Activated CD4-positive, alpha-beta T cell treated with anti-CD3 and anti-CD28 coated beads, Interleukin-2, amount 50 U/mL, for 24 hours (primary cell): ENCODE data around the gene PSMB1.

Experiments
- DNase-seq, 2 donors: peaks; one replicate each; pipeline ENCODE4 v3.0.0-alpha.2; 2020; ENCODE audit warnings: low read depth in 1 of 2, low spot score in 1 of 2

Gene PSMB1

GRCh38 chr6:170552765-170553533 is at the start of gene PSMB1:
PSMB1 (minus strand) TSS chr6:170553307; CDS start chr6:170553242, 65 bp downstream.
- peak; percentile 64 to 85 for DNase-seq

- no peak for DNase-seq
Measured at GRCh38 chr6:170597278-170597677, 44.2 kb upstream of the PSMB1 start.

GRCh38 chr6:170596426-170596825 is 43.3 kb upstream of the PSMB1 start:
- DNase-seq: no peak

GRCh38 chr6:170590725-170591124 is 37.6 kb upstream of the PSMB1 start:
- no peak for DNase-seq

GRCh38 chr6:170584954-170585498 is 31.9 kb upstream of the PSMB1 start:
- no peak for DNase-seq

- peak; percentile 83 to 92 for DNase-seq
Measured at GRCh38 chr6:170584181-170584953, 31.3 kb upstream of the PSMB1 start, which contains the start of gene PDCD2. PDCD2 (minus strand) TSS chr6:170584637; CDS start chr6:170584581, 56 bp downstream.

- no peak for DNase-seq
Measured at GRCh38 chr6:170583756-170584180, 30.7 kb upstream of the PSMB1 start.

- no peak for DNase-seq
Measured at GRCh38 chr6:170578909-170579308, 25.8 kb upstream of the PSMB1 start.

- no peak for DNase-seq
Measured at GRCh38 chr6:170575250-170575649, 22.1 kb upstream of the PSMB1 start.

GRCh38 chr6:170572704-170573466 is 19.8 kb upstream of the PSMB1 start:
- DNase-seq: no peak

- no peak for DNase-seq
Measured at GRCh38 chr6:170564936-170565530, 11.9 kb upstream of the PSMB1 start.

GRCh38 chr6:170561555-170561954 is 8.4 kb upstream of the PSMB1 start:
- no peak for DNase-seq

GRCh38 chr6:170555305-170555704 is 2.2 kb upstream of the PSMB1 start:
- DNase-seq: no peak

GRCh38 chr6:170554796-170555137 is 1.7 kb upstream of the PSMB1 start:
- DNase-seq: no peak

- DNase-seq: peak; percentile 94 to 96
Measured at GRCh38 chr6:170554013-170554795, 1.1 kb upstream of the PSMB1 start, which contains the start of gene TBP. TBP (plus strand) TSS chr6:170554369; CDS start chr6:170557030, 2,661 bp downstream.

- DNase-seq: no peak
Measured at GRCh38 chr6:170553534-170554012, 466 bp upstream of the PSMB1 start.

- DNase-seq: no peak
Measured at GRCh38 chr6:170545405-170545804, 7.7 kb downstream of the PSMB1 start.

GRCh38 chr6:170542031-170542719 is 10.9 kb downstream of the PSMB1 start:
- DNase-seq: no peak

GRCh38 chr6:170537329-170537728 is 15.8 kb downstream of the PSMB1 start:
- DNase-seq: no peak
